Natural killer cell (primary cell): ENCODE results near the gene HSPG2. TPM values are rescaled to one million over a fixed set of nuclear protein-coding genes. Genes with fewer than 3 reads are reported as not detected.

Source experiments
- ATAC-seq, 3 donors: fragments of 150-1000 bp in 2 of 3; fragments of 200-7000 bp in 1 of 3; cut with Tn5 transposase; 1 replicate in 1 of 3; 2 replicates in 2 of 3; pipeline ENCODE4 v1.10.0; 2021; ENCODE audit warnings: mild to moderate bottlenecking in 2 of 3, moderate library complexity in 2 of 3
- DNase-seq, 2 donors: peaks; one replicate each; pipeline versions ENCODE4 v3.0.0 to v3.0.0-alpha.2; 2013 to 2021; ENCODE audit warnings: mixed read lengths in 1 of 2
- H3K27ac ChIP-seq: one replicate; pipeline ENCODE4 v1.5.1; 2013; ENCODE audit warnings: mild to moderate bottlenecking, low read length
- H3K27me3 ChIP-seq: one replicate; pipeline ENCODE4 v1.6.1; 2013; ENCODE audit warnings: low read length; ENCODE audit not compliant: control insufficient read depth, insufficient read depth
- H3K36me3 ChIP-seq: one replicate; pipeline ENCODE4 v1.6.1; 2013; ENCODE audit warnings: low read length; ENCODE audit not compliant: control insufficient read depth, insufficient read depth
- H3K4me1 ChIP-seq: one replicate; pipeline ENCODE4 v1.6.1; 2013; ENCODE audit warnings: low read length; ENCODE audit not compliant: control insufficient read depth, insufficient read depth
- H3K4me3 ChIP-seq: one replicate; pipeline ENCODE4 v1.5.1; 2013; ENCODE audit warnings: low read length
- H3K9me3 ChIP-seq: one replicate; pipeline ENCODE4 v1.6.1; 2013; ENCODE audit warnings: low read length; ENCODE audit not compliant: control insufficient read depth, insufficient read depth
- H3K27ac Mint-ChIP-seq, 2 donors: one replicate each; pipeline ENCODE4 v1.8.0; 2022; ENCODE audit warnings: mild to moderate bottlenecking in 2 of 2, mixed read lengths in 2 of 2, moderate library complexity in 1 of 2
- H3K27me3 Mint-ChIP-seq, 2 donors: one replicate each; pipeline ENCODE4 v1.8.0; 2022; ENCODE audit warnings: low read depth in 2 of 2, mixed read lengths in 2 of 2
- H3K36me3 Mint-ChIP-seq: one replicate; pipeline ENCODE4 v1.8.0; 2022; ENCODE audit warnings: mixed read lengths
- H3K4me1 Mint-ChIP-seq, 2 donors: one replicate each; pipeline ENCODE4 v1.8.0; 2022; ENCODE audit warnings: mixed read lengths in 2 of 2
- H3K4me3 Mint-ChIP-seq: one replicate; pipeline ENCODE4 v1.8.0; 2022; ENCODE audit warnings: mild to moderate bottlenecking, moderate library complexity, mixed read lengths
- H3K9me3 Mint-ChIP-seq, 2 donors: one replicate each; pipeline ENCODE4 v1.8.0; 2022; ENCODE audit warnings: mixed read lengths in 2 of 2
- CTCF ChIP-seq: fragments of 200-600 bp; IDR thresholded peaks from one replicate; pipeline ENCODE4 v1.8.0; 2022; ENCODE audit warnings: antibody characterized with exemption
- WGBS: methylation state at CpG from one replicate; pipeline ENCODE4 v1.1.7; 2013; ENCODE audit warnings: missing lambda C conversion rate; ENCODE audit not compliant: insufficient coverage; 5-methylcytosine and 5-hydroxymethylcytosine counted together
- intact Hi-C: fragments of 100-400 bp; cut with micrococcal nuclease; formaldehyde crosslinking; loops from one replicate; pipeline ENCODE4 v1.14.2; 2022
- total RNA-seq, 4 donors: library from RNA; stranded (reverse); fragments of 120-200 nt in 1 of 4; gene quantifications; one replicate each; pipeline versions ENCODE4 v1.2.3 to v1.2.4, GENCODE V29; 2013 to 2022

Gene HSPG2
- total RNA-seq, 3 donors from 2014 or later (not counting 1 experiment from before 2014, with no cell fraction given) = 0.54 to 0.93 (median 0.90) TPM

- DNase-seq = no peak
- no peaks in the 10 kb centered on the region for H3K36me3 Mint-ChIP-seq
- H3K27ac Mint-ChIP-seq = no peak overlapping the region
- no peaks in the 10 kb centered on the region for H3K27me3 ChIP-seq
- TF ChIP-seq CTCF = no peak
- 89% methylated on average over 11 of the region's 11 CpGs for WGBS
- no peaks in the 10 kb centered on the region for H3K36me3 ChIP-seq
- no peak overlapping the region for H3K4me3 Mint-ChIP-seq
- no peak overlapping the region for H3K4me3 ChIP-seq
- peaks cover 0 to 3% of the 10 kb centered on the region in 2 donors for H3K9me3 Mint-ChIP-seq
- H3K4me1 ChIP-seq = no peaks in the 10 kb centered on the region
- H3K9me3 ChIP-seq = peaks cover 7% of the 10 kb centered on the region
- no peak for ATAC-seq
- intact Hi-C loops = no loop called here
- H3K27me3 Mint-ChIP-seq = no peaks in the 10 kb centered on the region
- H3K4me1 Mint-ChIP-seq = no peaks in the 10 kb centered on the region
- no peak overlapping the region for H3K27ac ChIP-seq
Observed at GRCh38 chr1:21833392-21833976, 103.6 kb downstream of the HSPG2 start.

- no peaks in the 10 kb centered on the region for H3K36me3 Mint-ChIP-seq
- H3K9me3 Mint-ChIP-seq = peaks cover 0 to 3% of the 10 kb centered on the region in 2 donors
- H3K4me3 ChIP-seq = no peak overlapping the region
- H3K27ac ChIP-seq = no peak overlapping the region
- no peaks in the 10 kb centered on the region for H3K27me3 Mint-ChIP-seq
- intact Hi-C loops = no loop called here
- H3K4me1 Mint-ChIP-seq = no peaks in the 10 kb centered on the region
- no peak for DNase-seq
- H3K4me3 Mint-ChIP-seq = no peak overlapping the region
- TF ChIP-seq CTCF = no peak
- H3K27ac Mint-ChIP-seq = no peak overlapping the region
- no peaks in the 10 kb centered on the region for H3K27me3 ChIP-seq
- WGBS = 93% methylated on average over 14 of the region's 14 CpGs
- H3K4me1 ChIP-seq = no peaks in the 10 kb centered on the region
- no peak for ATAC-seq
- H3K9me3 ChIP-seq = peaks cover 7% of the 10 kb centered on the region
- H3K36me3 ChIP-seq = no peaks in the 10 kb centered on the region
Observed at GRCh38 chr1:21831454-21831970, 105.6 kb downstream of the HSPG2 start.

GRCh38 chr1:21830792-21831453 is 106.2 kb downstream of the HSPG2 start:
- no peak for TF ChIP-seq CTCF
- intact Hi-C loops = no loop called here
- no peaks in the 10 kb centered on the region for H3K4me1 Mint-ChIP-seq
- Histone ChIP-seq H3K9me3 (peaks cover 7% of the 10 kb centered on the region), H3K27ac (no peak overlapping the region), H3K27me3 (no peaks in the 10 kb centered on the region), H3K4me1 (no peaks in the 10 kb centered on the region), H3K36me3 (no peaks in the 10 kb centered on the region), H3K4me3 (no peak overlapping the region)
- H3K36me3 Mint-ChIP-seq = no peaks in the 10 kb centered on the region
- 96% methylated on average over 21 of the region's 23 CpGs for WGBS
- ATAC-seq (no peak), DNase-seq (no peak)
- no peak overlapping the region for H3K4me3 Mint-ChIP-seq
- no peaks in the 10 kb centered on the region for H3K27me3 Mint-ChIP-seq
- no peak overlapping the region for H3K27ac Mint-ChIP-seq
- H3K9me3 Mint-ChIP-seq = peaks cover 0 to 3% of the 10 kb centered on the region in 2 donors
